OCI-LY3 (cell line): ENCODE data around the gene NKRF.

Source experiments
- H2AFZ ChIP-seq: fragments of 200-600, 300-600 bp; shearing (Covaris generic); 2 replicates; pipeline ENCODE4 v1.6.0; 2014; ENCODE audit warnings: antibody characterized with exemption, low read depth, low read length
- H3K27ac ChIP-seq: fragments of 200-600, 300-600 bp; sonication (generic); 2 replicates; pipeline ENCODE4 v1.5.1; 2014; ENCODE audit warnings: mild to moderate bottlenecking, low read length, moderate library complexity, mixed read lengths
- H3K27me3 ChIP-seq: fragments of 200-600, 300-600 bp; sonication (generic); 2 replicates; pipeline ENCODE4 v1.6.1; 2014; ENCODE audit warnings: low read depth, low read length, mixed read lengths
- H3K36me3 ChIP-seq: fragments of 200-600, 300-600 bp; sonication (generic); replicated peaks from 2 replicates; pipeline ENCODE3; 2014; ENCODE audit warnings: low read depth, low read length, mixed read lengths
- H3K4me1 ChIP-seq: fragments of 300-600, 200-600 bp; sonication (generic); 2 replicates; pipeline ENCODE4 v1.6.1; 2014; ENCODE audit warnings: low read length, mixed read lengths
- H3K4me2 ChIP-seq: fragments of 200-600, 300-600 bp; sonication (generic); 2 replicates; pipeline ENCODE4 v1.6.1; 2014; ENCODE audit warnings: low read length, mixed read lengths
- H3K4me3 ChIP-seq: fragments of 300-600, 200-600 bp; sonication (generic); 2 replicates; pipeline ENCODE4 v1.5.1; 2014; ENCODE audit warnings: antibody characterized with exemption, mild to moderate bottlenecking, low read length, moderate library complexity
- H3K79me2 ChIP-seq: fragments of 300-600, 200-600 bp; shearing (Covaris generic); 2 replicates; pipeline ENCODE4 v1.6.1; 2014; ENCODE audit warnings: mild to moderate bottlenecking, low read length, mixed read lengths
- H3K9ac ChIP-seq: fragments of 300-600, 200-600 bp; shearing (Covaris generic); 2 replicates; pipeline ENCODE4 v1.6.0; 2014; ENCODE audit warnings: mild to moderate bottlenecking, low read length, moderate library complexity
- H3K9me3 ChIP-seq: fragments of 200-600, 300-600 bp; shearing (Covaris generic); 2 replicates; pipeline ENCODE4 v1.6.1; 2014; ENCODE audit warnings: low read length, mixed read lengths; ENCODE audit not compliant: insufficient read depth
- H4K20me1 ChIP-seq: fragments of 200-600, 300-600 bp; sonication (generic); 2 replicates; pipeline ENCODE4 v1.6.1; 2016; ENCODE audit warnings: low read length, mixed read lengths; ENCODE audit not compliant: insufficient read depth
- EZH2phosphoT487 ChIP-seq: fragments of 200-600 bp; shearing (Covaris generic); IDR thresholded peaks from 2 replicates; pipeline ENCODE4 v1.6.1; 2018; ENCODE audit warnings: antibody characterized with exemption, mixed run types, low read depth
- TF ChIP-seq, protein P1 (sequence below): fragments of 200-600, 300-600 bp; sonication (generic); IDR thresholded peaks from 2 replicates; pipeline ENCODE4 v1.5.1; 2014; ENCODE audit warnings: antibody characterized with exemption, low read length, low read depth

The NKRF gene

DNA sequence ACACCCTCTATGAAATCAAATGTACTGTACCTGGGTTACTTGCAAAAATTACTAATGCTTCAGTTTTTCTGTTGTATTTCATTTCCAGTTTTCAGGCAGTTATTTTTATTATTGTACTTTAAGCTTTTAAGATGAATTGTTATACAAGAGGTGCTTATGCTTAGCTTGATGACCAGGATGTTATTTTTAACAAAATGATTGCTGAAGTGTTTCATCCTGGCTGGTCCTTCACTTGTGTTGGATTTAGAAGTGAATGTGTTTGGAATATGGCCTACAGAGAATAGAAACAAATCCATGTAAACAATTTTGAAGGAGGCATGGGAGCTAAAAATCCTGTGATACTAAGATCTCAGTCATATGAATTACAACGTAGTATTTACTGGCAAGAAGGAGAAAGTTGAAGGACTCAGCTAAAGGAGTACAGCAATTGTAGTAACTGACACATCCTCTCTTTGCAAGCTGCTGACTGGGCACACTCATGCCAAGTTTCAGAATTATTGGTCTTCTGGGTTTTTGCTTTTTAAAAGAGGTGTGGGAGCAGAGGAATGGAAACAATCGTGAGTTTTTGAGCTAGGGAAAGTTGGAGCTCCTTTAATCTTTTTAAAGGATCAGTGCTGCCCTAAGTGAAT is 22.7 kb downstream of the NKRF start:
- Histone ChIP-seq H3K9ac (no peak overlapping the region), H3K27ac (no peak overlapping the region)
- TF ChIP-seq, protein P1, sequence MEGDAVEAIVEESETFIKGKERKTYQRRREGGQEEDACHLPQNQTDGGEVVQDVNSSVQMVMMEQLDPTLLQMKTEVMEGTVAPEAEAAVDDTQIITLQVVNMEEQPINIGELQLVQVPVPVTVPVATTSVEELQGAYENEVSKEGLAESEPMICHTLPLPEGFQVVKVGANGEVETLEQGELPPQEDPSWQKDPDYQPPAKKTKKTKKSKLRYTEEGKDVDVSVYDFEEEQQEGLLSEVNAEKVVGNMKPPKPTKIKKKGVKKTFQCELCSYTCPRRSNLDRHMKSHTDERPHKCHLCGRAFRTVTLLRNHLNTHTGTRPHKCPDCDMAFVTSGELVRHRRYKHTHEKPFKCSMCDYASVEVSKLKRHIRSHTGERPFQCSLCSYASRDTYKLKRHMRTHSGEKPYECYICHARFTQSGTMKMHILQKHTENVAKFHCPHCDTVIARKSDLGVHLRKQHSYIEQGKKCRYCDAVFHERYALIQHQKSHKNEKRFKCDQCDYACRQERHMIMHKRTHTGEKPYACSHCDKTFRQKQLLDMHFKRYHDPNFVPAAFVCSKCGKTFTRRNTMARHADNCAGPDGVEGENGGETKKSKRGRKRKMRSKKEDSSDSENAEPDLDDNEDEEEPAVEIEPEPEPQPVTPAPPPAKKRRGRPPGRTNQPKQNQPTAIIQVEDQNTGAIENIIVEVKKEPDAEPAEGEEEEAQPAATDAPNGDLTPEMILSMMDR = no peak
- TF ChIP-seq EZH2phosphoT487 = no peak

DNA sequence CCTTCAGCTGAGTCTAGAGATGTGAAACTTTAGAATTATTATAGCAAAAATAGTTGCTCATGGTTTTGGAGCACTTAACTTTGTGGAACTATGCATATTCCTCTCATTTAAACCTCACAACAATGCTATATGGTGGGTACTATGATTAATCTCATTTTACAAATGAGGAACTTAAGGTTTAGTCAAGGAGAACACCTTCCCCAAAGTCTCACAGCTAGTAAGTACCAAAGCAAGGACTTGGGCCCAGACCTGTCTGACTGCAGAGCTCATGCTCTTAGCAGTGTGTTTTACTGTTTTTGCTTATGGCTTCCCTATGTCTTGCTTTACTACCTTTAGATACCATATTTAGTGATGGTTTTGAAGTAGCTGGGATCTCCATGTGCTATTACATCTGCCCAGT is 26.8 kb downstream of the NKRF start:
- Histone ChIP-seq H3K36me3 (peaks cover 11% of the 10 kb centered on the region), H2AFZ (no peak overlapping the region), H3K4me3 (no peak overlapping the region), H4K20me1 (peaks cover 11% of the 10 kb centered on the region), H3K79me2 (peaks cover 22% of the 10 kb centered on the region), H3K27ac (peak overlapping the region; percentile 77), H3K9me3 (no peaks in the 10 kb centered on the region), H3K9ac (no peak overlapping the region), H3K4me1 (peaks cover 42% of the 10 kb centered on the region), H3K4me2 (peak overlapping the region; percentile 21), H3K27me3 (no peaks in the 10 kb centered on the region)
- TF ChIP-seq, protein P1 = no peak
- TF ChIP-seq EZH2phosphoT487 = no peak

More for the DNA sequence above, 22.7 kb downstream of the NKRF start:
- H3K4me1 ChIP-seq = peaks cover 27% of the 10 kb centered on the region
- no peak overlapping the region for H3K4me2 ChIP-seq
- H3K4me3 ChIP-seq = no peak overlapping the region
- H3K79me2 ChIP-seq = peaks cover 15% of the 10 kb centered on the region
- H3K36me3 ChIP-seq = peaks cover 14% of the 10 kb centered on the region
- no peaks in the 10 kb centered on the region for H3K27me3 ChIP-seq
- H4K20me1 ChIP-seq = peaks cover 7% of the 10 kb centered on the region; the same call in 1 of the 2 replicates
- H3K9me3 ChIP-seq = no peaks in the 10 kb centered on the region
- no peak overlapping the region for H2AFZ ChIP-seq

DNA sequence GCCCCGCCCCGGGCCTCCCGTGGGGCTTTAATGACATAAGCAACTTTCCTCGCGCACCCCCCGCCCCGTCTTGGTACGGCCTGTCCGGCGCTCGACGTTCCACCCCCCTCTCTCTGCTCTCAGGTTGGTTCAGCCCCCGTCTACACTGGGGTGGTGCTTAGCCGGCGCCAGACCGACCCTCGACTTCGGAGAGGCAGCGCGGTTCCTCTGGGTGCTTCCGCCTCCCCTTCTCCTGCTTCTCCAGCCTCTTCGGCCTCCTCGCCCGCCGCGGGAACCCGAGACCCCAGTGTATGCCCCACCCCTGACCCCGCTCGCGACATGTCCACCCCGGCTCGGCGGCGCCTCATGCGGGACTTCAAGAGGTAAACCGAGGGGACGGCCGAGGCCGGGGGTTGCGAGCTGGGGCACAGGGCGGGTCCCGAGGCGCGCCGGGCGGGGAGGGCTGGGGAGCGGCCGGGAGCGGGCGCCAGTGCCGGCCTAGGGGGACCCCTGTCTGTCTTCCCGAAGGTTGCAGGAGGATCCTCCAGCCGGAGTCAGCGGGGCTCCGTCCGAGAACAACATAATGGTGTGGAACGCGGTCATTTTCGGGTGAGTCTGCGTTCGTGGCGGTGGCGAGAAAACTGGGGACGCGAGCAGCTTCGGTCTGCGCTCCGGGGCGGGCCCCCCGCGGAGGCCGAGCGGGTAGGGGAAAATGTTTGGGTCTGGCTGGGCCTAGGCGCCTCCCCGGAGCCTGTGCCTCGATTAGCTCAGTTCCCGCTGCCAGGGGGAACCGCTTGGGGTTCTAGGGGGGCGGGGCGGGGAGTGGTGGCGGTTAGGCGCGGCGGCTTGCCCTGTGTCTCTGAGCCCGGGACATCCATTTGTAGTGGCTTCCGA is 31.6 kb downstream of the NKRF start, which contains the start of gene UBE2A:
UBE2A (plus strand) TSS at position 170 of the 873 bp plus-strand sequence; CDS start at position 319, 149 bp downstream.
- Histone ChIP-seq H4K20me1 (peaks cover 9% of the 10 kb centered on the region), H3K27me3 (no peaks in the 10 kb centered on the region), H3K36me3 (peaks cover 4% of the 10 kb centered on the region), H3K9ac (peak within 1 kb of the TSS; percentile 88), H3K4me1 (peaks cover 33% of the 10 kb centered on the region), H3K27ac (peak within 1 kb of the TSS; percentile 69), H3K4me3 (peak within 1 kb of the TSS; percentile 90), H3K9me3 (no peaks in the 10 kb centered on the region), H3K79me2 (peaks cover 23% of the 10 kb centered on the region), H2AFZ (peak within 1 kb of the TSS; percentile 100), H3K4me2 (peak within 1 kb of the TSS; percentile 83)
- TF ChIP-seq EZH2phosphoT487 = no peak
- TF ChIP-seq, protein P1 = peak; percentile 24

DNA sequence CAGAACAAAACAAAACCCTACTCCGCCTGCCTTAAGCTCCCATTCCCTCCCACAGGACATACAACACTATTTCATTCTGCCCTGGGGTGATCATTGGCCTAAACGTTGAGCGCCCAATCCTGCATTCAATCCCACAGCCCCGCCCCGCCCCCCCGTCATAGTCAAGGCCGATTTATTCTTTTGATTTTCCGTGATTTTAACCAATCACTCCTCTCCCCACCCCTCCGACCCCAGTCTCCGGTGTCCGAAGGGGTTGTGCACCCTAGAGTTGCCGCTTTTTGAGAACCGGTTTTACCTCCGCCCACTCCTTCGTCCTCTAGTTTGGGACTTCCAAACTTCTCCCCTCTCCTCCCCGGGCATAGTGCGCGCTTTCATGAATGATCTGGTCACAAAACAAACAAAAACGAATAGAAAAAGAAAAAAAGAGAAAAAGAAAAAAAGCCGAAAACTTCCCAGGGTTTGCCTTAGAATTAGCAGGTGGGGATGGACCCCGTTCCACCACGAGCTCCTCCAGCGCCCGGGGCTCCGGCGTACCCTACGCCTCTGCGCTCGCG is 32.3 kb downstream of the NKRF start:
- Histone ChIP-seq H3K4me3 (peak overlapping the region; percentile 90), H3K27me3 (no peaks in the 10 kb centered on the region), H3K79me2 (peaks cover 23% of the 10 kb centered on the region), H3K9me3 (no peaks in the 10 kb centered on the region), H3K4me2 (peak overlapping the region; percentile 79), H3K4me1 (peaks cover 25% of the 10 kb centered on the region), H3K9ac (peak overlapping the region; percentile 88), H3K36me3 (peaks cover 4% of the 10 kb centered on the region), H2AFZ (peak overlapping the region; percentile 100), H3K27ac (peak overlapping the region; percentile 45), H4K20me1 (peaks cover 4% of the 10 kb centered on the region; the same call in 1 of the 2 replicates)
- TF ChIP-seq, protein P1 = no peak
- TF ChIP-seq EZH2phosphoT487 = no peak
